Frontal cortex (tissue), 4 donors: ENCODE data around the gene SIK1. TPM values are rescaled to one million over a fixed set of nuclear protein-coding genes. Genes with fewer than 3 reads are reported as not detected.

Source experiments
- DNase-seq, 2 donors: peaks; one replicate each; pipeline ENCODE4 v3.0.0; 2012; ENCODE audit warnings: low spot score in 2 of 2
- FAIRE-seq: peaks from 2 replicates; lab custom pipeline; 2012; peaks lifted over from hg19 to GRCh38; lab: Jason Lieb, UNC
- total RNA-seq: library from RNA; depleted of rRNA; stranded (reverse); fragments of >200 nt; gene quantifications from one replicate; pipeline ENCODE4 v1.2.3, GENCODE V29; 2014
- donor health status: control.
- donor health status: control.
- donor health status: control.

The SIK1 gene
- total RNA-seq, 1 donor from 2014 or later: 0.82 TPM

- DNase-seq (no peak), FAIRE-seq (no peak)
These were observed 55.9 kb downstream of the SIK1 start for GRCh38 chr21:43370888-43371570.

GRCh38 chr21:43370091-43370658, 56.8 kb downstream of the SIK1 start:
- no peak for DNase-seq
- no peak for FAIRE-seq

DNA sequence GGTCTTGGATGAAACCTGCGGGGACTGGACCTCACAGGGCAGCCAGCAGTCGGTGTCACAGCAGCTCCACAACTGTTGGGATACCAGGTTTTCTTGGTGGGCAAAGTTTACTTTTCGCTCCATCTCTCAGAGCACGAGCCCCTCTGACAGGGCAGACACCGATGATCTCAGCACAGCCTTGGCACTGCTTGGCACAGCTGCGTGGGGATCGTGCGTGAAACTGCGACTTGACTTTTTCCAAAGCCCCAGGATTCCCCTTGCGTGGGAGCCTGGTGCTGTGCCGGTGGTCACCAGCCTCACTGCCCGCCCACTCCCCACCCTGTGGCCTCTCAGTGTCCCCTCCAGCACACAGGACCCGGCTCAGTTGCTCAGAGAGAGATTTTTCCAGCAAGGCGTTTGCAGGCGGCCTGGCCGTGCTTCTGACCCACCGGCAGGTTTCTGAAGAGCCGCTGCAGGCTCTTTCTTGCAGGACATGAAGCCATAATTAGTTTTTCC, 57.3 kb downstream of the SIK1 start:
- no peak for DNase-seq
- FAIRE-seq: no peak

GRCh38 chr21:43369124-43369523, 57.8 kb downstream of the SIK1 start:
- DNase-seq (peak in 1 of 2 donors; percentile 63), FAIRE-seq (no peak)

GRCh38 chr21:43368685-43369084, 58.2 kb downstream of the SIK1 start:
- no peak for FAIRE-seq

DNA sequence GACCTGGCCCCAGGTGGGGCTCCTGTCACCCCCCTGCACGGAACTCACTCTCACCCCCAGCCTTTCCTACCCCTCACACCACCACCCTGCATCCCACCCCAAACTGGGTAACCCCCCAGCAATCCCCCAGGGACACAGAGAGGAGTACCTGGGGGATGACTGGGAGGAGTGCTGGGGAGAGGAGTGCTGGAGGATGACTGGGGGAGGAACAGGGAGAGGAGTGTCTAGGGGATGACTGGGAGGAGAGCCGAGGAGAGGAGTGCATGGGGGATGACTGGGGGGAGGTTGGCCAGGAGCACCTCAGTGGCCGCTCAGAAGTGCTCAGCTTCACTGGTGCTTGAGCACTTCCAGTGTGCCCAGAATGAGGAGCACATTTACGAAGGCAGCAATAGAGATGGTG, 59.1 kb downstream of the SIK1 start:
- FAIRE-seq (no peak), DNase-seq (no peak)

More at GRCh38 chr21:43368685-43369084, 58.2 kb downstream of the SIK1 start:
- DNase-seq: no peak

DNA sequence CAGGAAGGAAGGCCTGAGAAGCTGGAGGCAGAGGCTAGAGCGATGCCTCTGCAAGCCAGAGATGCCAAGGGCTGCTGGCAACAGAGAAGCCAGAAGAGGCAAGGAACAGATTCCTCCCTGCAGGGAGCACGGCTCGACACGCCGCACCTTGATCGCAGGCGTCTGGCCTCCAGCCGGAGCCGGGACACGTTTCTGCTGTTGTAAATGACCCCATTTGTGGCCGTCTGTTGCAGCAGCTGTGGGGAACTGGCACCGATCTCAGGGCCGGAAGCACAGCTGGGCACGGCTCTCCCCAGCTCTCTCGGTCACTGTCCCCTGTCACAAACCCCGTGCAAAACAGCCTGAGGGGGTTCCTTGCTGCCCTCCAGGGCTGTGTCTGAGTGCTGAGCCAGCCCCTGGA, 59.6 kb downstream of the SIK1 start:
- DNase-seq (no peak), FAIRE-seq (no peak)

GRCh38 chr21:43366656-43367055, 60.3 kb downstream of the SIK1 start:
- DNase-seq (no peak), FAIRE-seq (no peak)

- DNase-seq: no peak
- no peak for FAIRE-seq
These were observed 61.1 kb downstream of the SIK1 start for GRCh38 chr21:43365611-43366426.

GRCh38 chr21:43364851-43365424, 62.0 kb downstream of the SIK1 start:
- FAIRE-seq (no peak), DNase-seq (no peak)

Other genes with a start within 250 kb of the SIK1 start
- 2.0 TPM for gene HSF2BP, start 232.4 kb upstream of the SIK1 start, total RNA-seq
- 21.6 TPM for gene RRP1B, start 232.4 kb upstream of the SIK1 start, total RNA-seq